C4-2B (cell line): ENCODE data around the gene FAM131B.

Experiments used
- H3K27ac ChIP-seq: fragments of 450-650 bp; 2 replicates; pipeline ENCODE4 v1.5.1; 2017
- CTCF ChIP-seq: fragments of 450-650 bp; conservative IDR thresholded peaks from 2 replicates; pipeline ENCODE4 v1.5.1; 2017; ENCODE audit warnings: mild to moderate bottlenecking
- ZFX ChIP-seq: fragments of 450-650 bp; IDR thresholded peaks from 2 replicates; pipeline ENCODE4 v1.6.1; 2017

FAM131B gene

GRCh38 chr7:143388491-143389101 lies 26.1 kb upstream of the FAM131B start:
- no peak overlapping the region for H3K27ac ChIP-seq
- TF ChIP-seq ZFX (no peak), CTCF (no peak)

- H3K27ac ChIP-seq, result no peak overlapping the region
Measured at GRCh38 chr7:143388051-143388450, 25.5 kb upstream of the FAM131B start.

GRCh38 chr7:143387156-143387975 lies 24.9 kb upstream of the FAM131B start:
- no peak overlapping the region for H3K27ac ChIP-seq
- TF ChIP-seq CTCF, result no peak; the same call in 1 of the 2 replicates
- no peak for TF ChIP-seq ZFX

More at GRCh38 chr7:143388051-143388450, 25.5 kb upstream of the FAM131B start:
- TF ChIP-seq ZFX, result no peak
- TF ChIP-seq CTCF, result no peak

GRCh38 chr7:143385891-143386781 lies 23.6 kb upstream of the FAM131B start:
- H3K27ac ChIP-seq, result no peak overlapping the region
- no peak for TF ChIP-seq CTCF
- no peak for TF ChIP-seq ZFX

GRCh38 chr7:143384661-143385631 lies 22.4 kb upstream of the FAM131B start:
- no peak overlapping the region for H3K27ac ChIP-seq
- TF ChIP-seq ZFX (no peak), CTCF (no peak)

GRCh38 chr7:143384148-143384547 lies 21.6 kb upstream of the FAM131B start:
- H3K27ac ChIP-seq, result no peak overlapping the region
- TF ChIP-seq ZFX (no peak), CTCF (no peak)
